ENCODE data around the gene RIT2.

RIT2 gene

DNA sequence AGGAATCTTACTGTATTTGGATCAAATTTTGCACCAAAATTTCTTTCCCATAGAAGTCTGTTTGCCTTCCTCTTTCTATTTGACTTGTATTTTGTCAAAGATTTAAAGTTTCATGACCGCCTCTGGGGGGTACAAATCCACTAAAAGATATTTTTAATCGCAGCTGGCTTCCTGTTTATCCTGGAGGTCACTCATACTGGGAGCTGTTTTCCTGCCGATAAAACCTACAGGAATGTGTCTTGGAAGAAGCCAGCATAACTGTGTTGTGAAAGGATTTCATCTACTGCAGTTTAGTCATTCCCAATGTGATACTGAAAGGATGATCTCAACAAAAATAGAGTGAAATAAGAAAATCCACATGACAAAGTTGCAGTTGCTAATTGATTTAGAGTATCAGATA lies 184.0 kb downstream of the RIT2 start:
- Histone ChIP-seq H3K9me3 (ENCODE audit: control insufficient read depth, low read length) (no peaks in the 10 kb centered on the region), H3K36me3 (ENCODE audit: control insufficient read depth, insufficient read depth, low read length) (no peaks in the 10 kb centered on the region), H3K4me3 (ENCODE audit: extremely low read depth, insufficient read depth, low read length, poor library complexity, severe bottlenecking) (no peak overlapping the region), H3K4me1 (ENCODE audit: control insufficient read depth, insufficient read depth, low read length, poor library complexity, severe bottlenecking) (peaks cover 26% of the 10 kb centered on the region), H3K27ac (ENCODE audit: low read depth, low read length, severe bottlenecking) (peak overlapping the region; percentile 74)
- 73% methylated on average over 3 of the region's 3 CpGs; no CpG with 5 or more reads in 1 of the 2 experiments for WGBS, 2 experiments (ENCODE audit: insufficient coverage in 2 of 2)

DNA sequence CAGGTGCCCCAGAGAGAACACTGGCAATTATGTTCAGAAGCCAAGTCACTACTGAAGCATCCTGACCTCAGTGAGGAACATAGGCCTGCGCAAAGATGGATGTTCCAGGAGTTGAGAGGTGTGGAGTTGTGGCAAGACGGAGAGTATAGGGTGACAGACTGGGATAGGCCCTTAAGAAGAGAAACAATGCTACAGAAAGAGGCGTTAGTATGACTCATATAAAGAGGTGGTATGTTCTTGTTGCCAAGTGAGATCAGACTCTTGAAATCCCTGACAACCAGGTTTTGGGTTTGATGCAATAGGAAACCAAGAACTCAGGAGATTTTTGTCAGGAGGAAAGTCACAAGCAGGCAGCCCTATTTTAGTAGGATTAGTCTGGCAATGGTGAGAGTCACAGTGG lies 185.6 kb downstream of the RIT2 start:
- Histone ChIP-seq H3K27ac (ENCODE audit: low read depth, low read length, severe bottlenecking) (no peak overlapping the region), H3K4me1 (ENCODE audit: control insufficient read depth, insufficient read depth, low read length, poor library complexity, severe bottlenecking) (peaks cover 26% of the 10 kb centered on the region), H3K4me3 (ENCODE audit: extremely low read depth, insufficient read depth, low read length, poor library complexity, severe bottlenecking) (no peak overlapping the region), H3K9me3 (ENCODE audit: control insufficient read depth, low read length) (no peaks in the 10 kb centered on the region), H3K36me3 (ENCODE audit: control insufficient read depth, insufficient read depth, low read length) (no peaks in the 10 kb centered on the region)
- 89% methylated on average over 2 to 3 of the region's 3 CpGs for WGBS, 2 experiments (ENCODE audit: insufficient coverage in 2 of 2)

DNA sequence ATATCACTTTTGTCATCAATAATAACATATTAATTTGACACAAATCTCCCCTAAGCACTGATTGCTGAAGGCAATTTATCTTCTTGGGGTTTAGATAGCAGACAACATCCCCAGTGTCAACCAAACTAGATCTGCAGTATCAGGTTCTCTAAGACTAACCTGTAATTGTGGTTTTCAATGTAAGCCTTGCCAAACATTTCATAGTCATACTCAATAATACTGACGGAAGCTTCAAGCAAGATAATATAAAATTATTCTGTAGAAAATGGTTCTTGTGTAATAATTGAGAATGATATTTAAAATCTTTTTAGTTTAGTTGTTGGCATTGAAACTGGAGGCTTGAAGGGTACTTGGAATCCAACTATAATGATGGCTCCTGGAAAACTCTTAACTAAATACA lies 186.3 kb downstream of the RIT2 start:
- no CpG with 5 or more reads among the region's 1 CpG for WGBS, 2 experiments (ENCODE audit: insufficient coverage in 2 of 2)
- Histone ChIP-seq H3K27ac (ENCODE audit: low read depth, low read length, severe bottlenecking) (no peak overlapping the region), H3K9me3 (ENCODE audit: control insufficient read depth, low read length) (no peaks in the 10 kb centered on the region), H3K36me3 (ENCODE audit: control insufficient read depth, insufficient read depth, low read length) (no peaks in the 10 kb centered on the region), H3K4me1 (ENCODE audit: control insufficient read depth, insufficient read depth, low read length, poor library complexity, severe bottlenecking) (peaks cover 26% of the 10 kb centered on the region), H3K4me3 (ENCODE audit: extremely low read depth, insufficient read depth, low read length, poor library complexity, severe bottlenecking) (no peak overlapping the region)

DNA sequence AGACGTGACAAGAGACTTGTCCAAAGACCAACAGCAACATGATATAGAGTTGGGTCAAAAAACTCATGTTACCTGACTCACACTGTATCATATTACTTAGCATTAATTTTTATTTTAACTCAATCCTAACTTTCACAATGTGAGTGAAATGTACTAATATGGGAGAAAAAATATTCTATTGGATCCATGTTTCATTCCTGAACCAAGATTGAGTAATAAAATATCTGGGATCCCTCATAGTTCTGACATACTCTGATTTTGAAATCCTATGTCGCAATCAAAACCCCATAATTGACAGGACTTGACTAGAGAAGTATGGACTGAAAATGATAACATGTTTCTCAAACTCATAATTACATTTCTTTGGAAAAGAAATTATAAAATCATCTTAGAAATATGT lies 190.4 kb downstream of the RIT2 start:
- no peaks in the 10 kb centered on the region for H3K9me3 ChIP-seq (ENCODE audit: control insufficient read depth, low read length)
- H3K4me3 ChIP-seq (ENCODE audit: extremely low read depth, insufficient read depth, low read length, poor library complexity, severe bottlenecking) = no peak overlapping the region
- H3K4me1 ChIP-seq (ENCODE audit: control insufficient read depth, insufficient read depth, low read length, poor library complexity, severe bottlenecking) = peaks cover 3% of the 10 kb centered on the region
- no peak overlapping the region for H3K27ac ChIP-seq (ENCODE audit: low read depth, low read length, severe bottlenecking)
- H3K36me3 ChIP-seq (ENCODE audit: control insufficient read depth, insufficient read depth, low read length) = no peaks in the 10 kb centered on the region
- no CpG with 5 or more reads among the region's 2 CpGs for WGBS, 2 experiments (ENCODE audit: insufficient coverage in 2 of 2)

DNA sequence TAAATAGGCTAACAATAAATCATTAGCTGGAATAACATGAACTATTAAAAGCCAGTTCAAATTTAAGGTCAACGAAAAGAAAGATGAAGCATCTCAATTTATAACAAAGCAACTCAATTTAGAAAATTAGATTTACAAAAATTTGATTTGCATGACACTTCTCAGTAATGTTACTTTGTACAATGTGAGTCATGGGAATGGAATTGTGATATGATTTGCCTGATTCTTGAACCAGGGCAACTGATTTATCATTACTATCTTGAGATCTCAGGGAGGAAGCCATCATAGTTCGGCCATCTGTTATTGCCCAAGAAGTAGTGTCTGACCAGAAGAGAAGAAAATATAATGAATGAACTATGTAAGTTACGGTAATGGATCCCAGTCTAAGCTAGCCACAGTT lies 193.1 kb downstream of the RIT2 start:
- H3K4me3 ChIP-seq (ENCODE audit: extremely low read depth, insufficient read depth, low read length, poor library complexity, severe bottlenecking) = no peak overlapping the region
- H3K4me1 ChIP-seq (ENCODE audit: control insufficient read depth, insufficient read depth, low read length, poor library complexity, severe bottlenecking) = no peaks in the 10 kb centered on the region
- no peaks in the 10 kb centered on the region for H3K9me3 ChIP-seq (ENCODE audit: control insufficient read depth, low read length)
- no peak overlapping the region for H3K27ac ChIP-seq (ENCODE audit: low read depth, low read length, severe bottlenecking)
- WGBS, 2 experiments (ENCODE audit: insufficient coverage in 2 of 2) = 100% methylated on average over 1 of the region's 3 CpGs
- no peaks in the 10 kb centered on the region for H3K36me3 ChIP-seq (ENCODE audit: control insufficient read depth, insufficient read depth, low read length)

DNA sequence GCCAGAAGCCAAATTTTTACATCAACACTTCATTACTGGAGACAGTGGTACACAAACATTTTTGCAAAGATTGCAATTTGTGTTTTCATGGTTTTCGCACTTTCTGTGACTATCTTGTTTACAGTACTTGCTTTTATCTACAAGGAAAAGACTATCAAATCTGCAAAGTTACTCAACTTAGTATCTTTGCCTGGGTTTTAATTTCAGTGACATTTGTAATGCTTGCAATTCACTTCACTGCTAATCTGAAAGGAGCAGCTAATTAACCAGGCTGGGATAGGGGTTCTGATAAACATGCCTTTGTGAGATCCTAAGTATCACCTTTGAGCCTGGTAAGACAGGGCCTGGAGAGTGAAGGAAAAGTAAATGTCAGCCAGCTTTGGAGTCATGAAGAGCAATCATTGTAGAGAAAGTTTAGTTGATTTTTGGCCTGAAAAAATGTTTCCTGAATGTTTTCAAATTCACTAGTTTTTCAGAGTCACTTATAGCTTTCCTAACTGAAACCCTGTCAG lies 194.2 kb downstream of the RIT2 start:
- Histone ChIP-seq H3K4me3 (ENCODE audit: extremely low read depth, insufficient read depth, low read length, poor library complexity, severe bottlenecking) (no peak overlapping the region), H3K9me3 (ENCODE audit: control insufficient read depth, low read length) (no peaks in the 10 kb centered on the region), H3K27ac (ENCODE audit: low read depth, low read length, severe bottlenecking) (peak overlapping the region; percentile 47), H3K4me1 (ENCODE audit: control insufficient read depth, insufficient read depth, low read length, poor library complexity, severe bottlenecking) (no peaks in the 10 kb centered on the region), H3K36me3 (ENCODE audit: control insufficient read depth, insufficient read depth, low read length) (no peaks in the 10 kb centered on the region)
- WGBS, 2 experiments (ENCODE audit: insufficient coverage in 2 of 2) = 80% methylated on average over 1 of the region's 1 CpG; no CpG with 5 or more reads in 1 of the 2 experiments

DNA sequence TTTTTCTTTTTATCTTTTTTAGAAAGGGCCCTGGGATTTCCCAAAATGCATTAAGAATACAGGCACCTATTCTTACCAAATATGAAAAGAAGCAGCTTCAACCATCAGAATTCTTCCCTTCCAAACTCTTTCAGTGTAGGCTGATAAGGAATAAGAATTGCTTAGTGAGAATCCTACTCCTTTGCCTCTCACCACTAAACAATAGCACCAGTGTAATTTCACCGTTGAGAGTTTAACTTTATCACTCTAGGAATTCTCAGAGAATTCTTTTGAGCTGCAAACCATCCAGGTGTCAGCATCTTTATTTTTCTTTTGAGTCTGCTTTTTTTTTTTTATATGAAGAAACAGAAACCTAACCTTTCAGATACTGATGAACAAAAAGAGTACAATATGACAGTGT lies 194.9 kb downstream of the RIT2 start:
- Histone ChIP-seq H3K4me1 (ENCODE audit: control insufficient read depth, insufficient read depth, low read length, poor library complexity, severe bottlenecking) (no peaks in the 10 kb centered on the region), H3K36me3 (ENCODE audit: control insufficient read depth, insufficient read depth, low read length) (no peaks in the 10 kb centered on the region), H3K4me3 (ENCODE audit: extremely low read depth, insufficient read depth, low read length, poor library complexity, severe bottlenecking) (no peak overlapping the region), H3K9me3 (ENCODE audit: control insufficient read depth, low read length) (no peaks in the 10 kb centered on the region), H3K27ac (ENCODE audit: low read depth, low read length, severe bottlenecking) (peak overlapping the region; percentile 47)
- 40% methylated on average over 1 of the region's 1 CpG; no CpG with 5 or more reads in 1 of the 2 experiments for WGBS, 2 experiments (ENCODE audit: insufficient coverage in 2 of 2)

DNA sequence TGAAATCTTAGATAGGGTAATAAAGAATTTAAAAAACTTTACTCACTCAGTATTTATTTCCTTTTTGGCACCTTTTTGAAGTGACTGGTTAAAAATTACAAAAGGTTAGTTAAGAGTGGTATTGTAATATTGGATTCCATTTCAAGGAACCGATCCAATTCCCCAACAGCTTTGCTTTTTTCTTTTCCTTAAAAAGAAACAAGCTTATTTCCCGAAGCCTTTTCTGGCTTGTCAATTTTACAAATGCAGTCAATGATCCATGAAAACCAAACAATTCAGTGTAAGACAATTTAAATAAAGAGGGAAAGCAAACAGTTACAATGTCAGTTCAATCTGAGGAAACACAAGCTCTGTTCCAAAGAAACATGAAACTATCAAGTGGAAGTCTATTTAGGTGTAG lies 200.2 kb downstream of the RIT2 start:
- H3K4me1 ChIP-seq (ENCODE audit: control insufficient read depth, insufficient read depth, low read length, poor library complexity, severe bottlenecking) = no peaks in the 10 kb centered on the region
- no peaks in the 10 kb centered on the region for H3K9me3 ChIP-seq (ENCODE audit: control insufficient read depth, low read length)
- WGBS, 2 experiments (ENCODE audit: insufficient coverage in 2 of 2) = no CpG with 5 or more reads among the region's 2 CpGs
- no peaks in the 10 kb centered on the region for H3K36me3 ChIP-seq (ENCODE audit: control insufficient read depth, insufficient read depth, low read length)
- H3K4me3 ChIP-seq (ENCODE audit: extremely low read depth, insufficient read depth, low read length, poor library complexity, severe bottlenecking) = no peak overlapping the region
- H3K27ac ChIP-seq (ENCODE audit: low read depth, low read length, severe bottlenecking) = no peak overlapping the region

DNA sequence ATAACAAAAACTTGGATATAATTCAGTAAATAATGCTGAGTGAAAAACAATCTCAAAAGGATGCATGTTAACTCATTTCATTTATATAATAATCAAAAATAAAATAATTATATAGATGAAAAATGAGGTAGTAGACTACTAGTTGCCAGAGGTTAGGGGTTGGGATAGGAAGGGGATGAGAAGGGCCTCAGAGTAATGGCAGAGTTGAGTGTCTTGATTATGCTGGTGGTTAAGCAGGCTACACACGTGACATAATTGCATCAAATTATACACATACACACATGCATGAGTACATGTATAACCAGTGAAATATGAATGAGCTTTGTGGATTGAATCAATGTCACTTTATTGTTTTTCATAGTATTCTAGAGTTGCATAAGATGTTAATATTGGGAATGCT lies 201.0 kb downstream of the RIT2 start:
- Histone ChIP-seq H3K4me1 (ENCODE audit: control insufficient read depth, insufficient read depth, low read length, poor library complexity, severe bottlenecking) (no peaks in the 10 kb centered on the region), H3K36me3 (ENCODE audit: control insufficient read depth, insufficient read depth, low read length) (no peaks in the 10 kb centered on the region), H3K27ac (ENCODE audit: low read depth, low read length, severe bottlenecking) (no peak overlapping the region), H3K4me3 (ENCODE audit: extremely low read depth, insufficient read depth, low read length, poor library complexity, severe bottlenecking) (no peak overlapping the region), H3K9me3 (ENCODE audit: control insufficient read depth, low read length) (no peaks in the 10 kb centered on the region)
- no CpG with 5 or more reads among the region's 1 CpG for WGBS, 2 experiments (ENCODE audit: insufficient coverage in 2 of 2)

DNA sequence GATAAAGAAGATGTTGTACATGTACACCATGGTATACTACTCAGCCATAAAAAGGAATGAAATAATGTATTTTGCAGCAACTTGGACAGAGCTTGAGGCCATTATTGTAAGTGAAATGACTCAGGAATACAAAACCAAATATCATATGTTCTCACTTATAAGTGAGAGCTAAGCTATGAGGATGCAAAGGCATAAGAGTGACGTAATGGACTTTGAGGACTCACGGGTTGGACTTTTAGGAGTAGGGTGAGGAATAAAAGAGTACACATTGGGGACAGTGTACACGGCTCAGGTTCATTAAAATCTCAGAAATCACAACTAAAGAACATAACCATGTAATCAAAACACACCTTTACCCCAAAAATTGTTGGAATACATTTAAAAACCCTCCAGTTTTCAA lies 206.4 kb downstream of the RIT2 start:
- H3K9me3 ChIP-seq (ENCODE audit: control insufficient read depth, low read length) = no peaks in the 10 kb centered on the region
- H3K27ac ChIP-seq (ENCODE audit: low read depth, low read length, severe bottlenecking) = no peak overlapping the region
- 82% methylated on average over 2 of the region's 3 CpGs; no CpG with 5 or more reads in 1 of the 2 experiments for WGBS, 2 experiments (ENCODE audit: insufficient coverage in 2 of 2)
- no peaks in the 10 kb centered on the region for H3K36me3 ChIP-seq (ENCODE audit: control insufficient read depth, insufficient read depth, low read length)
- H3K4me1 ChIP-seq (ENCODE audit: control insufficient read depth, insufficient read depth, low read length, poor library complexity, severe bottlenecking) = no peaks in the 10 kb centered on the region
- H3K4me3 ChIP-seq (ENCODE audit: extremely low read depth, insufficient read depth, low read length, poor library complexity, severe bottlenecking) = no peak overlapping the region

DNA sequence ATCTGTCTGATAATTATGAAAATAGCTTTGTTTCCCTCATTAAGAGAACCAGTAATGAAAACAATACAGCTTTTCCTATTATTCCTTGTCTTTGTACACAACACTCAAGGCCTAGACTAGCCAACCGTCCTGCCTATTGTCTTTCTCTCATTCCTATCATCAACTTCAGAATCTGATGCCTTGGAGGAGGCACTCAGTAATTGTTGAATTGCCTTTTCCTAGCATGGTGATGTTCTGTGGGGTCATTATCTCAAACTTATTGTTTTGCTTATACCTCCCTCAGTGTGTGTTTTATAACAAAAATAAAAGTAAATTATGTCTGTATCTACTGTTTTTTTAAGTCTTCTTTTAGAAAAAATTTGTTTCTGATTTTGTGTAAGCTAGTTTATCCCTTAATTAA lies 208.7 kb downstream of the RIT2 start:
- no peaks in the 10 kb centered on the region for H3K4me1 ChIP-seq (ENCODE audit: control insufficient read depth, insufficient read depth, low read length, poor library complexity, severe bottlenecking)
- no peaks in the 10 kb centered on the region for H3K36me3 ChIP-seq (ENCODE audit: control insufficient read depth, insufficient read depth, low read length)
- no peak overlapping the region for H3K27ac ChIP-seq (ENCODE audit: low read depth, low read length, severe bottlenecking)
- H3K9me3 ChIP-seq (ENCODE audit: control insufficient read depth, low read length) = no peaks in the 10 kb centered on the region
- no peak overlapping the region for H3K4me3 ChIP-seq (ENCODE audit: extremely low read depth, insufficient read depth, low read length, poor library complexity, severe bottlenecking)
- WGBS, 2 experiments (ENCODE audit: insufficient coverage in 2 of 2) = 100% methylated on average over 1 of the region's 1 CpG; no CpG with 5 or more reads in 1 of the 2 experiments

Measured in mesodermal cell (in vitro differentiated cells).